Mesodermal cell (in vitro differentiated cells): ENCODE measurements around the gene CDK6.

ENCODE experiments used
- H3K27ac ChIP-seq: 2 replicates; pipeline ENCODE4 v1.7.0; 2013; ENCODE audit warnings: mild to moderate bottlenecking, low read depth, low read length, moderate library complexity; ENCODE audit not compliant: severe bottlenecking
- H3K36me3 ChIP-seq: 2 replicates; pipeline ENCODE4 v1.7.1; 2013; ENCODE audit warnings: mild to moderate bottlenecking, low read length, moderate library complexity; ENCODE audit not compliant: control insufficient read depth, insufficient read depth
- H3K4me1 ChIP-seq: one replicate; pipeline ENCODE4 v1.7.1; 2013; ENCODE audit warnings: mild to moderate bottlenecking, low read length; ENCODE audit not compliant: insufficient read depth, control insufficient read depth, poor library complexity, severe bottlenecking
- H3K4me3 ChIP-seq: 2 replicates; pipeline ENCODE4 v1.7.0; 2013; ENCODE audit warnings: low read length, control low read depth, mild to moderate bottlenecking; ENCODE audit not compliant: insufficient read depth, poor library complexity, severe bottlenecking; ENCODE audit errors: extremely low read depth
- H3K9me3 ChIP-seq: 2 replicates; pipeline ENCODE4 v1.7.1; 2013; ENCODE audit warnings: mild to moderate bottlenecking, low read length, moderate library complexity; ENCODE audit not compliant: control insufficient read depth
- WGBS, 2 experiments: methylation state at CpG; one replicate each; pipeline ENCODE4 v1.1.5; 2013; ENCODE audit warnings: missing lambda C conversion rate in 2 of 2; ENCODE audit not compliant: insufficient coverage in 2 of 2; 5-methylcytosine and 5-hydroxymethylcytosine counted together

Gene CDK6

GRCh38 chr7:92736870-92737269 lies 99.5 kb downstream of the CDK6 start:
- H3K36me3 ChIP-seq: peaks cover 37% of the 10 kb centered on the region
- H3K4me3 ChIP-seq: no peak overlapping the region
- no peaks in the 10 kb centered on the region for H3K9me3 ChIP-seq
- H3K27ac ChIP-seq: no peak overlapping the region
- H3K4me1 ChIP-seq: peaks cover 18% of the 10 kb centered on the region
- 100% methylated on average over 1 to 2 of the region's 3 CpGs for WGBS, 2 experiments

DNA sequence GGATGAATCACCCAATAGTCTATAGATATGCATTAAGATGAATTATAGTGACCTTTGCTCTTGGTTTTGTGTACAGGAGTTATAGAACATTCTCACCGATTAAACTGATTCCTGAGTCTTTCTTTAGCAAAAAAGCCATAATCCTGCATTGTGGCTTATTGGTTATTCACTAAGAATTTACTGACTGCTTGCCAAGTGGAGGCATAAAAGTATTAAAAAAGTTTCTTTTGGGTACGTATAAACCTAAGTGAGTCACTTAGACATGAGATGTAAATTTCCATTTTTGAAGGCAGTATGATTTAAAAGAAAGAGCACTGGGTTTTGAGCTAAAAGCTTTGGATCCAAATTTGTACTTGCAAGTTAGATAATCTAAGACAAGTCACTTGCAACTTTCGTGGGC lies 100.7 kb downstream of the CDK6 start:
- H3K4me3 ChIP-seq: no peak overlapping the region
- no peaks in the 10 kb centered on the region for H3K9me3 ChIP-seq
- 81 to 100% methylated on average over 1 to 2 of the region's 3 CpGs for WGBS, 2 experiments
- H3K4me1 ChIP-seq: peaks cover 13% of the 10 kb centered on the region
- peaks cover 45% of the 10 kb centered on the region for H3K36me3 ChIP-seq
- no peak overlapping the region for H3K27ac ChIP-seq

- WGBS, 2 experiments: 100% methylated on average over 1 of the region's 4 CpGs
- no peak overlapping the region for H3K27ac ChIP-seq
- H3K4me3 ChIP-seq: no peak overlapping the region
- H3K36me3 ChIP-seq: peaks cover 39% of the 10 kb centered on the region
- peaks cover 6% of the 10 kb centered on the region for H3K4me1 ChIP-seq
- no peaks in the 10 kb centered on the region for H3K9me3 ChIP-seq
These were observed 103.9 kb downstream of the CDK6 start for GRCh38 chr7:92732316-92733036.

DNA sequence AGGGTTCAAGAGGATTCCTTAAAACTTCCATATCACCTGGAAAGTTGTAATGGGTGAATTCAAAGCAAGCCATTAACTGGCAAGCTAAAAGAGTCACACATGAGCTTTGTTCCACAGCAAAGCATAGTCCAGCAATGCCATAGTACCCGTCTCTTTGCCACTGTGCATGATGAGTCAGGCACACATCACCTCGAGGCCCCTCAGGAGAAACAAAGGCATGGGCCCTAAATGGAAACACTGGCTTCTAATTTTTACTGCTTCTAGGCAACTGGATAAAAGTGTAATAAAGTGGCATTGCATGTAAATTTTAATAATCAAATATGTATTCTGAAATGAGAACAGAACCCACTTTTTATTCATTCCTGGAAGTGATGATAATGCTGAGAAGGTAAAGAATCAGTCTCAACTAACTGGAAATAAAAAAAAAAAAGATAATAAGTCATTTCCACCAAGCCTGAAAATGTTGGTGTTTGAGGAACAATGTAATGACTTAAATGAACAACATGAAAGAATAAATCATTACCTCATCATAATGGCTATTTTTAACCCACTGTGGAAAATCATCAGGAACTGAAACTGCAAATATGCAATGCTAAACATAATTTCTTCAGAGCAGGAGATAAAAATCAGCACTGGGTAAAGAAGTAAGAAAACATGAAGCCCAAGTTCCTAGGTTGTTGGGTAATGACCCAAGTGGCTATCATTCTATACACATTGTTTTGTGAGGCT lies 104.9 kb downstream of the CDK6 start:
- Histone ChIP-seq H3K9me3 (no peaks in the 10 kb centered on the region), H3K27ac (no peak overlapping the region), H3K4me3 (no peak overlapping the region), H3K4me1 (peaks cover 6% of the 10 kb centered on the region), H3K36me3 (peaks cover 38% of the 10 kb centered on the region)
- 95 to 100% methylated on average over 2 of the region's 2 CpGs for WGBS, 2 experiments

DNA sequence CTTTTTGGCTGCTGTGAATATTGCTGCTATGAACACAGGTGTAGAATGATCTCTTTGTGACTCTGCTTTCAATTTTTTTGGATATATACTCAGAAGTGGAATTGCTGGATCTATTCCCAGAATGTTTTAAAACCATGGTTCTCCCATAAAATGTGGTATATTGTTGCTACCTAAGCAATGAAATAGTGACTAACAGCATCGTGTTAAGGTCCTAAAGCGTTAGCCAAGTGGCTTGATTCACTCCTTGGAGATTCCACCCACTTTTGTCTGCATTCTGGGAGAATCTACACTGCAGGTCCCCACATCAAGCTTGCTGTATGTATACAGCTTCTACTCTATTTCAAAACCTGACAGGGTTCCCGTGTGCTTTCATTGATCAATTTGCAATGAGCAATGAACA lies 105.6 kb downstream of the CDK6 start:
- Histone ChIP-seq H3K27ac (no peak overlapping the region), H3K4me3 (no peak overlapping the region), H3K36me3 (peaks cover 41% of the 10 kb centered on the region), H3K9me3 (no peaks in the 10 kb centered on the region), H3K4me1 (peaks cover 6% of the 10 kb centered on the region)
- 90% methylated on average over 2 to 3 of the region's 3 CpGs for whole genome bisulfite sequencing, 2 experiments

- Histone ChIP-seq H3K9me3 (no peaks in the 10 kb centered on the region), H3K4me1 (peaks cover 6% of the 10 kb centered on the region), H3K36me3 (peaks cover 44% of the 10 kb centered on the region), H3K4me3 (no peak overlapping the region), H3K27ac (no peak overlapping the region)
- 67 to 90% methylated on average over 1 to 2 of the region's 2 CpGs for WGBS, 2 experiments
These were observed 106.6 kb downstream of the CDK6 start for GRCh38 chr7:92729751-92730150.

GRCh38 chr7:92729172-92729571 lies 107.2 kb downstream of the CDK6 start:
- 100% methylated on average over 3 of the region's 7 CpGs; no CpG with 5 or more reads in 1 of the 2 experiments for WGBS, 2 experiments
- H3K9me3 ChIP-seq: no peaks in the 10 kb centered on the region
- H3K27ac ChIP-seq: no peak overlapping the region
- peaks cover 42% of the 10 kb centered on the region for H3K36me3 ChIP-seq
- H3K4me3 ChIP-seq: no peak overlapping the region
- H3K4me1 ChIP-seq: peaks cover 10% of the 10 kb centered on the region

GRCh38 chr7:92727755-92728154 lies 108.6 kb downstream of the CDK6 start:
- no CpG with 5 or more reads among the region's 1 CpG for WGBS, 2 experiments
- Histone ChIP-seq H3K9me3 (no peaks in the 10 kb centered on the region), H3K36me3 (peaks cover 44% of the 10 kb centered on the region), H3K27ac (no peak overlapping the region), H3K4me1 (peaks cover 17% of the 10 kb centered on the region), H3K4me3 (no peak overlapping the region)

DNA sequence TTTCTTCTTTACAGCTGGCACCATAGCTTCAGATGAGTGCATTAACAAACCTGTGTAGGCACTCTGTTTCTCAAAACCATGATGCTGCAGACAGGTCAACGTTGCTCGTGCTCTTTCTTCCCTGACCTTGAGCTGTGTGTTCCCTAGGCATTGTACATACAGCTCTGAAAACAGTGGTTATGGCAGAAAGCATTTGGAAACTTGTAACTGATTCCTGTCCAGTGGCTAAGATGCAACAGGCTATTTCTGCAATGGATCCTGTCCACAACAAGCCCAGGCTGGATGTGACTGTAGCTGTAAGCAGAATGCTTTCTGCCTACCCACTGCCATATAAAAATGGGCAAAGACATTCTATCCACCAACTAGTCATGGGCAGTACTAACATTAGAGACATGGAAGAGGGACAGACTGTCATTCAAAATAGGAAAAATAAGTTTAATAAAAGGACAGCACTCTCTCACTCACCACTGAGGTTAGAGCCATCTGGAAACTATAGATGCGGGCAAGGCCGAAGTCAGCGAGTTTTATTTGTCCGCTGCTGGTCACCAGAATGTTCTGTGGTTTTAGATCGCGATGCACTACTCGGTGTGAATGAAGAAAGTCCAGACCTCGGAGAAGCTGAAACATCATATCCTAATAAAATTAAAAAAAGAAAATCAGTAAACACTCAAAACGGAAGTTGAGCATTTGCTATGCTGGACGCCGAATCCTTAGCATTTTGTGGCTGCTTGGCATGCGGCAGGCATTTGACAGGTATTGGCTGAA lies 111.0 kb downstream of the CDK6 start:
- Histone ChIP-seq H3K27ac (no peak overlapping the region), H3K36me3 (peaks cover 38% of the 10 kb centered on the region), H3K4me3 (no peak overlapping the region), H3K9me3 (no peaks in the 10 kb centered on the region), H3K4me1 (peaks cover 11% of the 10 kb centered on the region)
- WGBS, 2 experiments: 96 to 98% methylated on average over 9 to 10 of the region's 14 CpGs

DNA sequence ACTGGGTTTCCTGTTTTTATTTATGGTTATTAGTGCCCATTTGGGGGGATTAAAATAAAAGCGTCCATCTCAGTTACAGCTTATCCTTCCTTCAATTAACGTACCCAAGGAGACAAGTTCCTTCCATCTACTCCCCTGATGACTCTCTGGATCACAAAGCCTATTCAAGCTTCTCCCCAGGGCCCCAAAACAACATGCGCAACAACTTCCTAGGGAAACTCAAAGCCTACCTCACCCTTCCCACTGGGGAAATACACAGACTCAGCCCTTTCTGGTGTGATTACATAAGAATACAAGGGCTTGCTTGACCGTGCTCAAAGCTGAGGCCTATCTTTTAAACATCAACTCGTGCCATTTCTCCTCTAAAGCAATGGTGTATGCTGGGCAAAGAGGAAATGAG lies 112.4 kb downstream of the CDK6 start:
- no CpG with 5 or more reads among the region's 5 CpGs for WGBS, 2 experiments
- peak overlapping the region; percentile 80 for H3K27ac ChIP-seq
- peaks cover 45% of the 10 kb centered on the region for H3K36me3 ChIP-seq
- peaks cover 11% of the 10 kb centered on the region for H3K4me1 ChIP-seq
- no peak overlapping the region for H3K4me3 ChIP-seq
- H3K9me3 ChIP-seq: no peaks in the 10 kb centered on the region
